ENCODE results near the gene PACS2. TPM values are rescaled to one million over a fixed set of nuclear protein-coding genes. Genes with fewer than 3 reads are reported as not detected.

Gene PACS2
- total and polyA plus RNA-seq, 2 donors (not counting 1 experiment from before 2014, with no cell fraction given): 65.6 to 70.7 TPM

DNA sequence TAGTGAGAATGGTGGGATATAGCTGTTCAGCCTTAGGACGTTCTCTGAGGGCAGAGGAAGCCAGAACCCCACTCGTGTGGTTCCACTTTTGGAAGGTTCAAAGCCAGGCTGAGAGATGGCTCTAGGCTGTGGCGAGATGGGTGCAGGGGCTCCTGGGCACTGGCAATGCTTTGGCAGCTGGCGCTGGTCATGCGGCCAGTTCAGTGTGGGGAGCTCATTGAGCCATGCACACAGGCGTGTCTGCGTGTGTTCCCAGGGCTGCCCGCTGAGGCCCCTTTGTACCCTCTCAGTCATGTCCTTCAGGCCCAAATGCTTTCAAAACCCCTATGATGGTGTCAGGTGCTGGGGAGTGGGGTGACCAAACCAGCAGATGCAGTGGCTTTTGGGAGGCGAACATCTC lies 85.5 kb downstream of the PACS2 start:
- Histone ChIP-seq H4K20me1 (ENCODE audit: control insufficient read depth, insufficient read depth, low read length, poor library complexity, severe bottlenecking) (peaks cover 5% of the 10 kb centered on the region), H3K27ac (ENCODE audit: low read length in 2 of 2) (no peak overlapping the region), H3K9ac (ENCODE audit: low read length) (no peak overlapping the region), H3K4me2 (replicated peaks; ENCODE audit: low read depth, low read length, poor library complexity, severe bottlenecking) (peak overlapping the region; percentile 100), H3K36me3 (replicated peaks in 1 of 2; ENCODE audit: control extremely low read depth in 1 of 2, control insufficient read depth in 1 of 2, extremely low read depth in 1 of 2, insufficient read depth in 2 of 2, low read length in 1 of 2) (peaks cover 0 to 2% of the 10 kb centered on the region in 2 experiments), H3K27me3 (replicated peaks in 1 of 4; ENCODE audit: control extremely low read depth in 1 of 4, control insufficient read depth in 3 of 4, insufficient read depth in 4 of 4, low read length in 3 of 4) (no peaks in the 10 kb centered on the region), H3K9me3 (ENCODE audit: control extremely low read depth in 1 of 3, control insufficient read depth in 2 of 3, insufficient read depth in 1 of 3, low read length in 2 of 3) (peaks cover 0 to 6% (median 0%) of the 10 kb centered on the region in 3 donors), H3K4me1 (ENCODE audit: control insufficient read depth in 2 of 2, insufficient read depth in 2 of 2, low read length in 2 of 2) (peaks cover 26 to 34% of the 10 kb centered on the region in 2 donors), H3K4me3 (ENCODE audit: control extremely low read depth in 1 of 5, extremely low read depth in 1 of 5, insufficient read depth in 1 of 5, low read depth in 2 of 5, low read length in 4 of 5) (no peak overlapping the region), H2AFZ (ENCODE audit: insufficient read depth, low read depth, low read length, poor library complexity, severe bottlenecking) (no peak overlapping the region), H3K79me2 (ENCODE audit: control insufficient read depth, insufficient read depth, low read length) (peaks cover 18% of the 10 kb centered on the region)
- DNase-seq: no peak
- no peaks in the 10 kb centered on the region for H3K9me3 Mint-ChIP-seq (ENCODE audit: insufficient read depth)
- TF ChIP-seq EZH2 (IDR thresholded peaks at IDR 0.05; ENCODE audit: borderline replicate concordance, insufficient read depth, low read depth, low read length, poor library complexity, severe bottlenecking): no peak
- TF ChIP-seq, protein P1, sequence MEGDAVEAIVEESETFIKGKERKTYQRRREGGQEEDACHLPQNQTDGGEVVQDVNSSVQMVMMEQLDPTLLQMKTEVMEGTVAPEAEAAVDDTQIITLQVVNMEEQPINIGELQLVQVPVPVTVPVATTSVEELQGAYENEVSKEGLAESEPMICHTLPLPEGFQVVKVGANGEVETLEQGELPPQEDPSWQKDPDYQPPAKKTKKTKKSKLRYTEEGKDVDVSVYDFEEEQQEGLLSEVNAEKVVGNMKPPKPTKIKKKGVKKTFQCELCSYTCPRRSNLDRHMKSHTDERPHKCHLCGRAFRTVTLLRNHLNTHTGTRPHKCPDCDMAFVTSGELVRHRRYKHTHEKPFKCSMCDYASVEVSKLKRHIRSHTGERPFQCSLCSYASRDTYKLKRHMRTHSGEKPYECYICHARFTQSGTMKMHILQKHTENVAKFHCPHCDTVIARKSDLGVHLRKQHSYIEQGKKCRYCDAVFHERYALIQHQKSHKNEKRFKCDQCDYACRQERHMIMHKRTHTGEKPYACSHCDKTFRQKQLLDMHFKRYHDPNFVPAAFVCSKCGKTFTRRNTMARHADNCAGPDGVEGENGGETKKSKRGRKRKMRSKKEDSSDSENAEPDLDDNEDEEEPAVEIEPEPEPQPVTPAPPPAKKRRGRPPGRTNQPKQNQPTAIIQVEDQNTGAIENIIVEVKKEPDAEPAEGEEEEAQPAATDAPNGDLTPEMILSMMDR (IDR thresholded peaks at IDR 0.05): no peak
- CTCF ChIA-PET: interaction anchor here (1.2 to 3.4 kb wide), 4 partner anchors 11 to 90 kb away, joined by 3 to 11 read pairs (median 6); no protein-coding TSS in a partner anchor
- POLR2A ChIA-PET: interaction anchor here (1.4 kb wide), 1 partner anchor 90 kb away, joined by 6 read pairs; no protein-coding TSS in a partner anchor
- no peak for ATAC-seq (ENCODE audit: low read depth)
- intact Hi-C loops (cut with micrococcal nuclease): no loop called here
- H3K27me3 Mint-ChIP-seq: no peaks in the 10 kb centered on the region
- 94% methylated on average over 5 of the region's 9 CpGs for WGBS (ENCODE audit: insufficient coverage)
- H3K4me3 Mint-ChIP-seq: peak overlapping the region; percentile 90
- H3K4me1 Mint-ChIP-seq: peaks cover 27% of the 10 kb centered on the region
- peak overlapping the region; percentile 10 for H3K27ac Mint-ChIP-seq

GRCh38 chr14:105401699-105402098 lies 87.2 kb downstream of the PACS2 start:
- POLR2A ChIA-PET: no interaction called here
- Histone ChIP-seq H3K79me2 (ENCODE audit: control insufficient read depth, insufficient read depth, low read length) (peaks cover 18% of the 10 kb centered on the region), H3K4me1 (ENCODE audit: control insufficient read depth in 2 of 2, insufficient read depth in 2 of 2, low read length in 2 of 2) (peaks cover 28 to 36% of the 10 kb centered on the region in 2 donors), H3K4me2 (replicated peaks; ENCODE audit: low read depth, low read length, poor library complexity, severe bottlenecking) (no peak overlapping the region), H3K27ac (ENCODE audit: low read length in 2 of 2) (no peak overlapping the region), H3K9ac (ENCODE audit: low read length) (no peak overlapping the region), H3K27me3 (replicated peaks in 1 of 4; ENCODE audit: control extremely low read depth in 1 of 4, control insufficient read depth in 3 of 4, insufficient read depth in 4 of 4, low read length in 3 of 4) (no peaks in the 10 kb centered on the region), H3K36me3 (replicated peaks in 1 of 2; ENCODE audit: control extremely low read depth in 1 of 2, control insufficient read depth in 1 of 2, extremely low read depth in 1 of 2, insufficient read depth in 2 of 2, low read length in 1 of 2) (peaks cover 0 to 2% of the 10 kb centered on the region in 2 experiments), H2AFZ (ENCODE audit: insufficient read depth, low read depth, low read length, poor library complexity, severe bottlenecking) (no peak overlapping the region), H4K20me1 (ENCODE audit: control insufficient read depth, insufficient read depth, low read length, poor library complexity, severe bottlenecking) (peaks cover 5% of the 10 kb centered on the region), H3K9me3 (ENCODE audit: control extremely low read depth in 1 of 3, control insufficient read depth in 2 of 3, insufficient read depth in 1 of 3, low read length in 2 of 3) (peaks cover 0 to 6% (median 0%) of the 10 kb centered on the region in 3 donors), H3K4me3 (ENCODE audit: control extremely low read depth in 1 of 5, extremely low read depth in 1 of 5, insufficient read depth in 1 of 5, low read depth in 2 of 5, low read length in 4 of 5) (no peak overlapping the region)
- Mint-ChIP-seq H3K27me3 (no peaks in the 10 kb centered on the region), H3K9me3 (ENCODE audit: insufficient read depth) (no peaks in the 10 kb centered on the region), H3K4me1 (peaks cover 30% of the 10 kb centered on the region), H3K27ac (no peak overlapping the region), H3K4me3 (no peak overlapping the region)
- CTCF ChIA-PET: no interaction called here
- TF ChIP-seq, protein P1 (IDR thresholded peaks at IDR 0.05): no peak
- no peak for TF ChIP-seq EZH2 (IDR thresholded peaks at IDR 0.05; ENCODE audit: borderline replicate concordance, insufficient read depth, low read depth, low read length, poor library complexity, severe bottlenecking)
- WGBS (ENCODE audit: insufficient coverage): 100% methylated on average over 7 of the region's 9 CpGs
- DNase-seq (no peak), ATAC-seq (ENCODE audit: low read depth) (no peak)
- intact Hi-C loops (cut with micrococcal nuclease): no loop called here
